GM18873 (cell line): ENCODE data around the gene TENM4.

Experiments used
- ATAC-seq: cut with Tn5 transposase; IDR thresholded peaks from one replicate; pipeline ENCODE4 v1.9.1; 2021; ENCODE audit warnings: mild to moderate bottlenecking, moderate library complexity, moderate number of reproducible peaks; ENCODE audit not compliant: unreplicated experiment, low FRiP score

Gene TENM4

DNA sequence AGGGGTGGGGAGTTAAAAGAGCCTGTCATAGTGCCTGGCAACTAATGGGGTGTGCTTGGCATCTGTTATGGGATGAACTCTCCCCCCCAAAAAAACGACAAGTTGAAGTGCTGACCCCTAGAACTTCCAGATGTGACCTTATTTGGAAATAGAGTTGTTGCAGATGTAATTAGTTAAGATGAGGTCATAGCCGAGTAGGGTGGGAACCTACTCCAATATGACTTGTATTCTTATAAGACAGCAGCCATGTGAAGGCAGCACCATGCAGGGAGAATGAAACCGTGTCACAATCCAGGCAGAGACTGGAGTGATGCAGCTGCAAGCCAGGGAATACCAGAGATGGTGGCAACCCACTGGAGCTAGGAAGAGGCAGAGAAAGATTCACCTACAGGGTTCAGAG lies 394.5 kb downstream of the TENM4 start:
- ATAC-seq: no peak

- ATAC-seq: no peak
Observed at GRCh38 chr11:79045800-79046304, 395.0 kb downstream of the TENM4 start.

- no peak for ATAC-seq
Observed at GRCh38 chr11:79045018-79045799, 395.6 kb downstream of the TENM4 start.

- ATAC-seq: no peak
Observed at GRCh38 chr11:79044201-79044600, 396.6 kb downstream of the TENM4 start.

DNA sequence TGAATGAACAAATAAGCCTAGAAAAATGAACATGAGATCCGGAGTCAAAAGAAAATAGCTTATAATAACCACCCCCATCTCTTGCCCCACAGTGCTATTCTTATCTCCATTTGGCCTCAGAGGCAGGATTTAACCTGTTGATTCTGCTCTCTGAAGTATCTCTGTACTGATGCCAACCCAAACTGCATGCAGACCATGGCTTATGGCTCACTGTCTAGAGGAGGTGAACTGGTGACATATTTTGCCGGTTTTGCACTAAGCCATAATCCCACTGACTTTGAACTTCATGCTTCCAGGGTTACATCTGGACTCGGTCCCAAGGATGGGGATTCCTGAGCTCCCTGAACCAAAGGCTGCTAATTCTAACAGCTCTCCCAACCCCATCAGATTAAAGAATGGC lies 397.1 kb downstream of the TENM4 start:
- no peak for ATAC-seq

GRCh38 chr11:79042824-79043223 lies 398.0 kb downstream of the TENM4 start:
- ATAC-seq: no peak

- ATAC-seq: no peak
Observed at GRCh38 chr11:79040348-79040747, 400.5 kb downstream of the TENM4 start.

GRCh38 chr11:79039122-79039521 lies 401.7 kb downstream of the TENM4 start:
- no peak for ATAC-seq

- no peak for ATAC-seq
Observed at GRCh38 chr11:79035881-79036280, 404.9 kb downstream of the TENM4 start.

DNA sequence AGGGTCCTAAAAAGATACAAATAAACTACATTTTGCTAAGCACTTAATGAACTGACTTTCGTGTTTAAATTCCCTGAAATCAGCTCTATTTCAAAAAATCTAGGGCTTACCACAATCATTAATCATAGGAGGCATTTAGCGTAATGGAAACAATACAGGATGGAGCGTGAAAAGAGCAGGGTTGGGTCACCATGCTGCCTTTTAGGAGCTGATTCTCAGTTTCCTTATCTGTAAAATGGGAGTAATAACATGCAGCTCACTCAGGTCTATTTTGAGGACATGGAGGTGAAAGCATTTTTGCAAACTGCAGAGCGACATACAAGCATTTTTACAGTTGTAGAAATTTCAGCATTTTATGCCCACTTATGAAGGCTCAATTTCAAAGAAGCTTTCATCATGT lies 407.0 kb downstream of the TENM4 start:
- no peak for ATAC-seq

- ATAC-seq: no peak
Observed at GRCh38 chr11:79030448-79030847, 410.4 kb downstream of the TENM4 start.

DNA sequence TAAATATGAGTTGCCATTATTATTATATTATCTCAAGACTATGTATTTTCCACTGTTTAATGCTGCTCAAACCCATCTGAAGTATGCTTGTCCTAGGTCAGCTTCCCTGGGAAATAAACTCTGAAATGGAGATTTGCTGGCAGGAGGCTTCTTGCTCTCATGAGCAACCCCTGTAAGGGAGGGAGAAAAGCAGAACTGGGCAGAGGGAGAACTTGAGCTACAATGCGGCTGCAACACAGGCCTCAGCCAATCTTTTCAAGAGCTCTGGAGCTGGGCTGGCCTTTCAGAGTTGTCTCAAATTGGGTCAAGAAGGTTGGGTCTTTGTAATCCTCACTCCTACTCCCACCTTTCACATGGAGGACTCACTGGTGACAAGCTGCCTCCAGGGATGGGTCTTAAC lies 412.6 kb downstream of the TENM4 start:
- no peak for ATAC-seq

DNA sequence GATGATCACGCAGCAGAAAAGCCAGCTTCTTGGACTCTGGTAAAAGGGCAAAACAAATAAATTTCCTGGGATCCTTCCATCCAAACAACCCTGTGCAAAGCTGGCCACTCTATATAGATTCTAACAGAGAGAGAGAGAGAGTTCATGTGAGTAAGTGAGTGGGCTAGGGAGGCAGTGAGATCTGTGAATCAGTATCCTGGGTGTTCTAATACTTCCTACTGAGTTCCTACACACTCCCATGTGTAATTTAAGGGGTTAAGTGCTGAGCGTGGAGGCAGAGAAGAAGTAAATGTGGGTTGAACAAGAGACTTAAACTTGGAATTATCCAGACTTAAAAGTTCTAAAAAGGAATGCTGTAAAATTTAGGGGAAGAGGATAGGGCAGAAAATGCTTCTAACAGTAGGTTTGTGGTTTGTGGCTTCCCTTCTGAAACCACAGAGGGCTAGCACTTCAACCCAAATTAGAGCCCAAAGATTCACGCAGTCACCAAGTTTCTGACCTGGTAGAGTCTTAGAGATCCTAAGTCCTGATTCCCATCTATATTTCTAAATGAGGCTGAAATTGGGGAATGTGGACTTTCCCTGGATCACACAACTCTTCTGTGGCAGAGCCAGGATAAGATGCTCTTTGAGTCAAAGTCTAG lies 413.9 kb downstream of the TENM4 start:
- ATAC-seq: no peak

- no peak for ATAC-seq
Observed at GRCh38 chr11:79025622-79026021, 415.2 kb downstream of the TENM4 start.

DNA sequence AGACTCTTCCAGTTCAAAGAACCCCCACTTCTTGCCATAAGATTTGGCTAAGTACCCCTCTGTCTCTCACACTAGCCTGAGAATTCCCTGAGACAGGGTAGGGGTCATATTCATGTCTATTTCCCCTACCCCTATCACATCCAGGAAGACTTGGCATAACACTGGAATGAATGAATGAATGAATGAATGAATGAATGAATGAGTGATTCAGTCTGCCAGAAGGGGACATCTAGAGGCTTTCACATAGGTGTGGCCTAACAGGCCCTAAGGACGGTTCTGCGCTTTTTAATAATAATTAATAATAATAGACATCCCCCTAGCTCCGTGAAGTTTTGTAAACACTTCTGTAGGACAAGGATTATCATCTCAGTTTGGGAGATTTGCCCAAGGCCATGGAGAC lies 415.7 kb downstream of the TENM4 start:
- ATAC-seq: no peak

GRCh38 chr11:79022265-79022664 lies 418.6 kb downstream of the TENM4 start:
- no peak for ATAC-seq

GRCh38 chr11:79021601-79022000 lies 419.2 kb downstream of the TENM4 start:
- no peak for ATAC-seq

GRCh38 chr11:79019975-79020374 lies 420.9 kb downstream of the TENM4 start:
- ATAC-seq: no peak

GRCh38 chr11:79019277-79019676 lies 421.6 kb downstream of the TENM4 start:
- ATAC-seq: no peak

- ATAC-seq: no peak
Observed at GRCh38 chr11:79018371-79018849, 422.4 kb downstream of the TENM4 start.

DNA sequence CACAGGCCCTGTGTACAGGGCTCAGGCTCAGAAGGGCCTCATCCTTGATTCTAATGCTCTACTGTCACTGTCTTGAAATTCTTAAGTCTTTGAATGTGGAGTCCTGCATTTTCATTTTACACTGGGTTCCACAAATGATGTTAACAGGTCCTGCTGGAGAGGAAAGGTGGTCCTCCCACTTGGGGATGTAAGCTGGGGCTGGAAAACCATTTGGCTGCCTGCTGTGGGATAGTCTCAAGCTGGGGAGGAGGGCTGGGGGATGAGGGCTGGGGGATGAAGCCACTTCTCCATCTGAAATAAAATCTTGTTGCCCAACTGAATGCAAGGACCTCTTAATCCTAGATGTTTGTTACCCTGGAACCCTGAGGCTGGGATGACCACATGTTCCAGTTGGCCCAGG lies 423.0 kb downstream of the TENM4 start:
- ATAC-seq: no peak

GRCh38 chr11:79013509-79013908 lies 427.3 kb downstream of the TENM4 start:
- ATAC-seq: no peak
